C4-2B (cell line): Measurements from ENCODE around the gene RPS21.

ENCODE experiments used
- H3K27ac ChIP-seq: fragments of 450-650 bp; 2 replicates; pipeline ENCODE4 v1.5.1; 2017
- CTCF ChIP-seq: fragments of 450-650 bp; conservative IDR thresholded peaks from 2 replicates; pipeline ENCODE4 v1.5.1; 2017; ENCODE audit warnings: mild to moderate bottlenecking
- ZFX ChIP-seq: fragments of 450-650 bp; IDR thresholded peaks from 2 replicates; pipeline ENCODE4 v1.6.1; 2017

The RPS21 gene

GRCh38 chr20:62413896-62414481 lies 27.1 kb downstream of the RPS21 start:
- no peak overlapping the region for H3K27ac ChIP-seq
- no peak for TF ChIP-seq CTCF
- TF ChIP-seq ZFX: no peak

GRCh38 chr20:62415354-62416111 lies 28.6 kb downstream of the RPS21 start:
- TF ChIP-seq CTCF (no peak), ZFX (no peak)
- no peak overlapping the region for H3K27ac ChIP-seq

GRCh38 chr20:62416651-62417637 lies 30.0 kb downstream of the RPS21 start:
- H3K27ac ChIP-seq: no peak overlapping the region
- TF ChIP-seq ZFX: no peak
- TF ChIP-seq CTCF: no peak

GRCh38 chr20:62417981-62418708 lies 31.2 kb downstream of the RPS21 start:
- TF ChIP-seq ZFX: no peak
- no peak for TF ChIP-seq CTCF
- H3K27ac ChIP-seq: no peak overlapping the region

- no peak for TF ChIP-seq ZFX
- TF ChIP-seq CTCF: no peak
Observed at GRCh38 chr20:62418709-62419487, 32.0 kb downstream of the RPS21 start.

GRCh38 chr20:62419759-62420158 lies 32.9 kb downstream of the RPS21 start:
- TF ChIP-seq CTCF: no peak
- no peak for TF ChIP-seq ZFX
- no peak overlapping the region for H3K27ac ChIP-seq

More at GRCh38 chr20:62418709-62419487, 32.0 kb downstream of the RPS21 start:
- H3K27ac ChIP-seq: no peak overlapping the region
